ENCODE data around the gene COL6A1.

Gene COL6A1

GRCh38 chr21:45983981-45984551 is 2.5 kb downstream of the COL6A1 start:
- Histone ChIP-seq H3K79me2 (no peaks in the 10 kb centered on the region), H3K27me3 (ENCODE audit: control insufficient read depth, insufficient read depth, low read length) (no peaks in the 10 kb centered on the region), H3K4me3 (ENCODE audit: low read depth, low read length) (no peak overlapping the region), H3K9ac (no peak overlapping the region), H3K27ac (no peak overlapping the region), H2AFZ (no peak overlapping the region), H3K4me2 (ENCODE audit: low read length) (no peak overlapping the region), H3K9me3 (ENCODE audit: control insufficient read depth, low read length) (no peaks in the 10 kb centered on the region), H3K4me1 (no peaks in the 10 kb centered on the region), H3K36me3 (ENCODE audit: control insufficient read depth, insufficient read depth, low read length) (no peaks in the 10 kb centered on the region)
- no peak for TF ChIP-seq CTCF (IDR thresholded peaks at IDR 0.05)

- Histone ChIP-seq H3K9me3 (ENCODE audit: control insufficient read depth, low read length) (no peaks in the 10 kb centered on the region), H3K9ac (no peak overlapping the region), H3K4me1 (no peaks in the 10 kb centered on the region), H3K4me3 (ENCODE audit: low read depth, low read length) (no peak overlapping the region), H3K79me2 (no peaks in the 10 kb centered on the region), H3K27me3 (ENCODE audit: control insufficient read depth, insufficient read depth, low read length) (no peaks in the 10 kb centered on the region), H3K36me3 (ENCODE audit: control insufficient read depth, insufficient read depth, low read length) (no peaks in the 10 kb centered on the region), H3K27ac (no peak overlapping the region), H3K4me2 (ENCODE audit: low read length) (no peak overlapping the region), H2AFZ (no peak overlapping the region)
- no peak for TF ChIP-seq CTCF (IDR thresholded peaks at IDR 0.05)
These were observed 3.1 kb downstream of the COL6A1 start for GRCh38 chr21:45984584-45985095.

GRCh38 chr21:45985471-45986315 is 4.1 kb downstream of the COL6A1 start:
- Histone ChIP-seq H3K79me2 (no peaks in the 10 kb centered on the region), H3K4me3 (ENCODE audit: low read depth, low read length) (no peak overlapping the region), H3K9ac (no peak overlapping the region), H3K4me1 (no peaks in the 10 kb centered on the region), H2AFZ (no peak overlapping the region), H3K36me3 (ENCODE audit: control insufficient read depth, insufficient read depth, low read length) (no peaks in the 10 kb centered on the region), H3K27ac (no peak overlapping the region), H3K4me2 (ENCODE audit: low read length) (no peak overlapping the region), H3K9me3 (ENCODE audit: control insufficient read depth, low read length) (no peaks in the 10 kb centered on the region), H3K27me3 (ENCODE audit: control insufficient read depth, insufficient read depth, low read length) (no peaks in the 10 kb centered on the region)
- TF ChIP-seq CTCF (IDR thresholded peaks at IDR 0.05) = no peak

GRCh38 chr21:45986316-45987051 is 4.9 kb downstream of the COL6A1 start:
- no peak for TF ChIP-seq CTCF (IDR thresholded peaks at IDR 0.05)
- Histone ChIP-seq H3K27ac (no peak overlapping the region), H3K4me2 (ENCODE audit: low read length) (no peak overlapping the region), H3K79me2 (no peaks in the 10 kb centered on the region), H3K4me3 (ENCODE audit: low read depth, low read length) (no peak overlapping the region), H2AFZ (no peak overlapping the region), H3K36me3 (ENCODE audit: control insufficient read depth, insufficient read depth, low read length) (no peaks in the 10 kb centered on the region), H3K27me3 (ENCODE audit: control insufficient read depth, insufficient read depth, low read length) (no peaks in the 10 kb centered on the region), H3K4me1 (no peaks in the 10 kb centered on the region), H3K9me3 (ENCODE audit: control insufficient read depth, low read length) (no peaks in the 10 kb centered on the region), H3K9ac (no peak overlapping the region)
